Stimulated activated CD4-positive, alpha-beta T cell treated with anti-CD3 and anti-CD28 coated beads, Interleukin-1b, Interleukin-23, amount 100 ng/mL, for 1 hour (primary cell): ENCODE results near the gene RSPH1.

ENCODE experiments used
- DNase-seq, 2 donors: peaks; one replicate each; pipeline ENCODE4 v3.0.0-alpha.2; 2020; ENCODE audit warnings: low read depth in 2 of 2

Gene RSPH1

DNA sequence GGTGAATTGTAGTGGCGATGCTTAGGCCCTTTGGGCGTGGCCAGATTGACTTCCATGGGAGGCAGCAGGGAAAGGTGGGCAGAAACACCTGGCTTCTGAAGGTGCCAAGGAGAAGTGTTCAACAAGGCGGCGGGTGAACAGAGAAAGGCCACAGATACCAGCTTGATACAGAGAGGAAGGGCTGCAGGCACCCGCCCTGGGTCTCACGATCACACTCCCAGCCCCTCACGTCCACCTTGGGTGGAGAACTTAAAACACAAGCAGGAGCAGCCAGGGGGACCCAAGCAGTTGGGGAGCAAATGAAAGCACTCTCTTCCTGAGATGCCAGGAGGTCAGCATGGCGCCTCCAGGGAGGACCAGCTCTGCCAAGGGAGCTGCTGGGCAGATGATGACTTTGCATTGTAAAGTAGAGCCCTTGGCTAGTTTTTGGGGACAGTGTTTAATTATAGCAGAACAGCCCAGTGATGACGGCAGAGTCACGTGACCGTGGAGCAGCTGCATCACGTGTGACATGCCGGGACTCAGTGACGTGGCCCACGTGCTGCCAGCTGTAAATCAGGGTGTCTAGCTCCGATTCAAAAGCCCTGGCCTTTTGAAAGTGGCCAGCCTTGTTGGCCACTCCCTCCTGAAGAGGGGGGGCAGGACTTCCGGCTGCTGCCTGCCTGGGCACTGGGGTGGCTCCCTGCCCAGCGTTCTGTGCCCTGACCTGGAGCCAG is 36.6 kb upstream of the RSPH1 start:
- no peak for DNase-seq

GRCh38 chr21:42531771-42532170 is 35.7 kb upstream of the RSPH1 start:
- DNase-seq = no peak

DNA sequence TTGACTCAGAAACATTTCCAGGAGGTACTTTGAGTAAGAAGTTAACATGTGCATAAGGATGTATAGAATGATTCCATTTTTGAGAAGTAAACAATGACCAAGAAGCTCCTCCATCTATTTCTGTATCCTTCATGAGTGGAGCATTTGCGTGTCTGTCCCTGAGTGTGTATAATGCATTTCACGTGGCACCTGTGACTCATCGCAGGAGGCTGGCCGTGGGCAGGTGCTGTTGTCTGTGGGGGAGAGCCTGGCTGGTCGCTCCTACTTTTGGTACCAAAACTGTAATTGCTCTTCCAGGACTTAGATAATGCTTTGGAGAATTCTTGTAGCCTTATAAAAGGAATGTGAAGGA is 34.1 kb upstream of the RSPH1 start:
- no peak for DNase-seq

DNA sequence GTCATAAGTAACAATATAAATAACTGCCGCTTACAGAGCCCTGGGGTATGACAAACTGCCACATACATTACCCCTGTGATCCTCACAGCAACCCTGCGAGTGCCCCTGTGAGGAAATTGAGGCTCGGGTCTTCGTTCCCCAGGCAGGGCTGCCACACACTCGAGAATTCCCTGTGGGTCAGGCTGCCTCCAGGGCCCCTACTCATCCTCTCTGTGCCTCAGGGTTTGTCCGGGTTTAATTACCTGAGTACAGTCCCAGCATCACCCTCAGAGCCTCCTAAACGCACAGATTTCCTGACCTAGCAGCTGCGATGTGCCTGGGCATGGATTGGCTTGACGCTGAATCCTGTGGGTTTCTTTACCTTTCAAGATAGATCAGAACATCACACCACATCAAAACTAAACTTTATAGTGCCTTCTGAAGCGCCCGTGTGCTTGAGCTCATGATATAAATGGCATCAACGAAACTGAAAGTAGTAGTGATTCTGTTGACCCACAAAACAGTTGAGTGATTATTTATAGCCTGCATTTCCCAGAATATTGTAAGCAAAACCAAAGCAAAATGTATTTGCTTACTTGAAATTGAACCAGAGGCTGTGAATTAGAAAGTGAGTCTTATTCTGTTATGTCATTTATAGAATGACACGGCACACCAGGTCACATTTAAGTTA is 31.6 kb upstream of the RSPH1 start:
- DNase-seq = no peak

DNA sequence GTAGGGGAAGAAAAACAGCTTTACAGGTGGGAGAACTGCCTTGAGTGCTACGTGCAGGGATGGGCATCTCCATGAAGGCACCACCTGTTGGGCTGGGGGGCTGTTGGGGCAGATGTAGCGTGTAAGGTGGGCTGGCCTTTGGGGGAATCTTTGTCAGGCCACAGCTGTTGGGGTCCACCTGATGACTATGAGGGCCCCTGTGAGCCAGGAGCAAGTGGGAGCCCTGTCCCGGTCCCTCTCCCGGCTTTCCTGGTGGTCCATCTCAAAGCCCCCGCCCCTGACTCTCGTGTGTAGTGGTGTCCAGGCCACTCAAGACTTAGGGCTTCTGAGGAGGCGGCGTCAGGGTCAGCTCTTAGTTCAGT is 31.1 kb upstream of the RSPH1 start:
- no peak for DNase-seq

GRCh38 chr21:42526379-42526727 is 30.3 kb upstream of the RSPH1 start:
- no peak for DNase-seq

DNA sequence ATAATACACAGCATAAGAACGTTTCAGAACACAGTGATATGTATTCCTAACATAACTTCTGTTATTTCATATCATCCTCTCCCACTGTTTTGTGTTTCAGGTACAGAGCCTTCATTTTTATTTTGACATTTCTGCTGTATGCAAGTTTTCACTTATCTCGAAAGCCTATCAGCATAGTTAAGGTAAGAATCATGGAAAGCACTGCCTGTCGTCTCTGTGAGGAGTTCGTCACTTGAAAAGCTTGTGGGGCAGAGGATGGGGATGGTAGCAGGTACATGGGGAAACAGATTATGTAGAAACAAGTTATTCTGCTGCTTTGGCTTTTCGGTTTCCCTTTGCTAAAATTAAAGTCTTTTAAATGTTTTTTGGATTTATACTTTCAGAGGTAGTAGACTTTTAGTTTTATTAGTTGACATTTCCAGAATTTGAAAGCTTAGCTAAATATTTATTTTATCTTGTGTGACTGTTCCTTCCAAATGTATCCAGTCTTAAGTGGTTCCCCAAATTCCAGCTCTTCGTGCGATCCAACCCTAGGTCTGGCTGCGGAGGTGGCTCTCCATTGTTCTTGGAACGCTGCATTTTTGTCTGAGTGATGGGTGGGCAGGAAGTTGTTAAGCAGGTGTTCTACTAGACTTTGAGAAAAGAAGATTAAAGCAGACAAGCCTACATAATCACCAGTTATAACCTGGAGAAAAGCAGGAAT is 29.8 kb upstream of the RSPH1 start:
- no peak for DNase-seq

GRCh38 chr21:42525029-42525581 is 29.1 kb upstream of the RSPH1 start:
- no peak for DNase-seq

DNA sequence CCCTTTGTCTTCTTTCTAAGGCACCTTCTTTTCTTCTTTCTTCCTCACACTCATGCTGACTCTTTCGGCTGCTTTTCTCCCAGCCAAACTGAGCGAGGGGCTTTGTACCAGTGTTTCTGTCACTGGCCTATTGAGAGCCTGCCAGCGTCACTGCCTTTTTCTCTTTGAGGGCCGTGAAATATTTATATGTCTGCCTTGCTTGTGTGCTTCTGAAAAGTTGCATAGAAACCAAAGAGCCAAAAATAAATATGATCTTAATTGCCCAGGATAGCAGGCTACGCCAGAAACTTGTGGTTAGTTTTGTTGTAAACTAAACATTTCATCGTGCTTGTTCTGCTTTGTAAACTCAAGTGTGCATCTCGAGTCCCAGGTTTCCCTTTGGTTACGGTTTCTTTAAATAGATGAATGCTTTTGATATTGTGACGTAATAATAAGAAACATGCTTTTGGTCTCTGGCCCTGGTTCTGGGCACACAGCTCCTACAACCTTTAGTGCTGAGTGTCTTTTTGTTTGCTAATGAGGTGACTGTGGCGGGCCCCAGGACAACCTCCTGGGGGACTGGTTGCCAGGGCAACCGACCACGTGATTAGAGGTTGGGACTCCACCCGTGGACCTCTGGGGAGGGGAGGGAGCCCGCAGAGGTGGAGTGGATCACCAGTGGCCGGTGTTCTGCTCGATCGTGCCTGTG is 28.5 kb upstream of the RSPH1 start:
- DNase-seq = no peak

- DNase-seq = no peak
Measured at GRCh38 chr21:42523941-42524340, 27.9 kb upstream of the RSPH1 start.

DNA sequence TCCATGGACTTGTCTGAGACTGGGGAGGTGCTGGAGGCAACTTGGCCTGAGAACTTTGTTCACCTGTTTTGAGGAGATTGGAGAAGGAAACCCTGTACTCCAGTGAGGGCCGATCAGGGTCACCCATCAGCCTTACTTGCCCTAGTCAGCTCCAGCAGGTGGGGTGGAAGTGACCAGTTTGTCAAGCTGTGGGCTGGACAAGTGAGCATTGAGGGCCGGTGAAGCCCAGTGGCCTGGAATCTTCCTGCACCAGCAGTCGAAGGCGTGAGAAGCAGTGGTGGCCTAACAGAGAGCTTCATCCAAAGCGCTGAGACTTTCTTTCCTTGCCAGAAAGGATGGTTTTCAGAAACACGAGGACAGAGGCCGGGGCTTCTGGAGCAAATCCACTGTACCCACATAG is 27.2 kb upstream of the RSPH1 start:
- DNase-seq = no peak

GRCh38 chr21:42522771-42523170 is 26.7 kb upstream of the RSPH1 start:
- no peak for DNase-seq

DNA sequence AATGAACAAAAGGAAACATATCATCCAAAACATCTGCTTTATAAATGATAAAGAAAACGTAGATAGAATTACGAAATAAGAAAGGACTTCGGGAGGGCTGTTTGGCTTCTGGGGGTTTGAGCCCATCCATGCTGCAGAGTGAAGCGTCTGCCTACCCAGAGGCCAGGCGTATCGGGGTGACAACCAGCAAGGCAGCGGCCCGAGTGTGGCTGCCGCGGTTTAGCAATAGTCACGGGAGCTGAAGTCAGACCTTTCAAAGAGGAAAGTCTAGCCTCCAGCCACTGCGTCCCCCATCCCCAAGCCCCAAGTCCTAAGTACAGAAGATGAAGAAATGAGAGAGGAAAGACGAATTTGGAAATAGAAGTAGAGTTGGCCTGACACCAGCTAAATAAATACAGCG is 26.2 kb upstream of the RSPH1 start:
- no peak for DNase-seq

DNA sequence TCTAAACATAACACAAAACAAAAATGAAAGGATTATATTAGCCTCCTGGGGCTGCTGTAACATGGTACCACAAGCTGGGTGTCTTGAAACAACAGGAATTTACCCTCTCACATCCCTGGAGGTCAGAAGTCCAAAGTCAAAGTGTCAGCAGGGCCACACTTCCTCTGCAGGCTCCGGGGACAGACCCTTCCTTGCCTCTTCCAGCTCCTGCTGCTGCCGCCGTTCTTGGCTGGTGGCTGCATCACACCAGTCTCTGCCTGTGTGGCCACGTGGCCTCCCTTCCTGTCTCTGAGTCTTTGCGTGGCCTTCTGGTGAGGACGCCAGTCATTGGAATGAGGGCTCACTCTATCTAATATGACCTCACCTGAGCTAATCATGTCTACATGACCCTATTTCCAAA is 25.8 kb upstream of the RSPH1 start:
- DNase-seq = no peak

GRCh38 chr21:42521384-42521783 is 25.4 kb upstream of the RSPH1 start:
- DNase-seq = no peak

DNA sequence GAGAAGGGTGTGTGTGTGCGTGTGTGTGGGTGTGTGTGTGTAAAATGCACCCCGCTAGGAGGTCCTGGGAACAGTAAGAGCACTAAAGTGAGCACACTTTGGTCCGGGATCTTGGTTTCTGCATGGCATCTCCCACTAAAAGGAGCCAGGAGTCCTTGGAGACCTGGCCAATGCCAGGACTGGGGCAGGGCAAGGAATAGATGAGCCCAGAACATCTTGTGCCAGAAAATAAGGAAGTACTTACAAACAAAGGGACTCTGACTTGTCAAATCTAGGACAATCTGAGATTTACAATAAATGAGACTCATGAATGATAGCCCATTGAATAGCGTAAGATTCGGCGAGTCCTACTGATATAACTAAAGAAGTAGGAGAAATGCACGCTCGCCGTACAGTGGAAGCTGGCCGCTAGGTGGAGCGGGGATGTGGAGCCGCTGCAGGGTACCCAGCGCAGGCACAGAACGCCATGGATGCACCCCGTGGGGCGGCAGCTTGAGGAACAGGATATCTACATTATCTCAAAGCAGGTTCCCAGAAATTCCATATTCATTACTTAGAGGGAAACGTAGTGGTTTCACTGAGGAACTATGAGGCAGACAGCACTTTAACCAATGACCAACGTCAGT is 24.7 kb upstream of the RSPH1 start:
- no peak for DNase-seq

GRCh38 chr21:42518626-42519025 is 22.6 kb upstream of the RSPH1 start:
- no peak for DNase-seq

DNA sequence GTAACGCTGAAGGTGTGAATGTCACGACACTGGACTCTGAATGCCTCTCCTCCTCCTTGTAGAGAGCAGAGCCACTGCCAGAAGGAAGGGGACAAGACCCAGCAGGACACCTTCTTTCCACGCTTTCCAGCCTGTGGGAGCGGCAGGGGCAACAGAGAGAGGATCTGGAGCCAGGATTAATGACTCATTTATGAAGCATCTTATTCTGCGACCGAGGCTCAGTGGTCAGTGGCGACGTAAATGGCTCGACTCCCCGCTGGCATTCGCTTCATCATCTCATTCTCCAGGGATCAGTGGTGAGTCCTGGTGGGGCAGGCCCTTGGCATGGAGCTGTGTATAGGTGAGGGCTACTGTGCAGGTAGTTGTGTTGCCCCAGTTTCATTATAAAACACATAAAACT is 22.2 kb upstream of the RSPH1 start:
- DNase-seq = no peak

DNA sequence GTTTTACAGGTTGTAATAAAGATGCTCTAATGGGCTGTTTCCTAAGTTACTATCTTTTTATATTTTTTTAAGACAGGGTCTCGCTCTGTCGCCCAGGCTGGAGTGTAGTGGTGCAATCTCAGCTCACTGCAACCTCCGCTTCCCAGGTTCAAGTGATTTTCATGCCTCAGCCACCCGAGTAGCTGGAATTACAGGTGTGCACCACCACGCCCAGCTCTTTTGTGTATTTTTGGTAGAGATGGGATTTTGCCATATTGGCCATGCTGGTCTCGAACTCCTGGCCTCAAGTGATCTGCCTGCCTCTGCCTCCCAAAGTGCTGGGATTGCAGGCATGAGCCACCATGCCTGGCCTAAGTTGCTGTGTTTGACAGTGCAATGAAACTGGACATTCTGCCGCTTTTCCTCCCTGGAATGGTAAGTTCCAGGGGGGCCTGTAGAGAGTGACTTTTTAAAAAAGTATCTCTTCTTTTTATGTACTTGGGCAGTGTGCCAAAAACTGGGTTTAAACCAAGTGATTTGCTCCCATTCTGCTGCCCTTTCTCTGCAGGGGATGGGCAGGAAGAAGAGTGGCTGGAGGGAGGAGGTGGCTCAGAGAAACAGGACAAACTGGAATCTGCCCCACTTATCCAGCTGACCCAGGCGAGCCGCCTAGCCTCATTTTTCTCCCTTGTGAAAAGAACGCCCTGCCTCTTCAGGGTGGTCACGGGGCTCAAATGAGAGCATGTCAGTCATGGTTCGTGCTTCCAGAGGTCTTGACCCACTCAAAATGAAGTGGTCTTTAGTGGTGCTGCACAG is 19.9 kb upstream of the RSPH1 start:
- no peak for DNase-seq

DNA sequence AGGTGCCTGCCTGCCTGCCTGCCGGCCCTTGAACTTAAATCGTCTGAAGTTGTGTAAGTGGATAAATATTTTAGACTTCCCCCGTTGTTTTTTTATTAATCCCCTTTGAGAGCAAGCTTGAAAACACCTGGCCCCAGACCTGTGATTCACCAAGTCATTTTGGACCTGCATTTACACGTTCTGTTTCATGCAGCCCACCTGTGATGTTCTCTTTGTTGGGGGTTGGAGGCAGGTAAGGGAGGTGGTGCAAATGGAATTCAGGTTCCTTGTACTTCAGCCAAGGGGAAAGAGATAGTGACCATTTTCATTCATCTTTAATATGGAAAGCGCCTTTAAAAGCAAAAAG is 18.8 kb upstream of the RSPH1 start:
- no peak for DNase-seq
